Testis (tissue), 3 donors: ENCODE data around the gene ASCC1. TPM values are rescaled to one million over a fixed set of nuclear protein-coding genes. Genes with fewer than 3 reads are reported as not detected.

ENCODE experiments used
- DNase-seq: peaks from one replicate; pipeline ENCODE4 v3.0.0-alpha.2; 2019
- H3K27ac ChIP-seq, 2 donors: fragments of 200-600 bp; sonication (generic); one replicate each; pipeline ENCODE4 v1.5.1; 2019
- H3K27me3 ChIP-seq: fragments of 200-600 bp; sonication (generic); one replicate; pipeline ENCODE4 v1.5.1; 2019
- H3K36me3 ChIP-seq: fragments of 200-600 bp; sonication (generic); one replicate; pipeline ENCODE4 v1.5.1; 2017; ENCODE audit warnings: low read depth; ENCODE audit errors: missing control alignments
- H3K4me1 ChIP-seq: fragments of 200-600 bp; sonication (generic); one replicate; pipeline ENCODE4 v1.5.1; 2019
- H3K4me3 ChIP-seq, 2 donors: fragments of 200-600 bp; sonication (generic); one replicate each; pipeline ENCODE4 v1.5.1; 2017 to 2019
- H3K9me3 ChIP-seq: fragments of 200-600 bp; sonication (generic); one replicate; pipeline ENCODE4 v1.5.1; 2017
- CTCF ChIP-seq, 3 experiments: fragments of 450-650 bp in 2 of 3; fragments of 200-600 bp in 1 of 3; sonication (generic) in 1 of 3; IDR thresholded peaks; one replicate each; pipeline ENCODE4 v1.5.1; 2016 to 2019; ENCODE audit warnings: antibody characterized with exemption in 3 of 3, mild to moderate bottlenecking in 2 of 3, moderate library complexity in 1 of 3
- POLR2A ChIP-seq: fragments of 450-650 bp; IDR thresholded peaks from one replicate; pipeline ENCODE4 v1.6.1; 2017; ENCODE audit warnings: antibody characterized with exemption, mild to moderate bottlenecking, moderate library complexity
- WGBS, 2 donors: methylation state at CpG; one replicate each; pipeline ENCODE4 v1.1.5; 2018; 5-methylcytosine and 5-hydroxymethylcytosine counted together
- intact Hi-C: fragments of 100-400 bp; cut with DNase I; formaldehyde crosslinking; loops from one replicate; pipeline ENCODE4 v1.15.1; 2023; ENCODE audit warnings: low total_unique reads
- polyA plus RNA-seq: library from polyadenylated mRNA; stranded (reverse); fragments of 350-450 nt; fragmentation: Illumina TruSeq; extraction: RNeasy Lipid Tissue Mini Kit (QIAGEN cat#74804); gene quantifications from one replicate; pipeline ENCODE4 v1.2.3, GENCODE V29; 2014; ENCODE audit warnings: low read depth, low replicate concordance; ENCODE audit not compliant: insufficient read depth
- total RNA-seq, 2 donors: library from RNA; depleted of rRNA; stranded (reverse); fragments of >200 nt; gene quantifications; one replicate each; pipeline ENCODE4 v1.2.3, GENCODE V29; 2016

ASCC1 gene
- total and polyA plus RNA-seq, 3 donors from 2014 or later = 47.4 to 58.3 (median 48.8) TPM

- H3K27me3 ChIP-seq = no peaks in the 10 kb centered on the region
- WGBS, 2 donors = 50 to 52% methylated on average over 1 of the region's 1 CpG
- TF ChIP-seq POLR2A (no peak), CTCF (IDR thresholded peaks at IDR 0.05) (no peak)
- no peaks in the 10 kb centered on the region for H3K36me3 ChIP-seq
- H3K27ac ChIP-seq = peak overlapping the region; percentile 70 to 78
- intact Hi-C loops = no loop called here
- peaks cover 36% of the 10 kb centered on the region for H3K4me1 ChIP-seq
- DNase-seq = no peak
- H3K9me3 ChIP-seq = no peaks in the 10 kb centered on the region
- no peak overlapping the region for H3K4me3 ChIP-seq
Measured at GRCh38 chr10:72223743-72224101, 7.6 kb upstream of the ASCC1 start.

- H3K4me1 ChIP-seq = peaks cover 45% of the 10 kb centered on the region
- H3K27ac ChIP-seq = no peak overlapping the region
- intact Hi-C loops = no loop called here
Measured at GRCh38 chr10:72221278-72221677, 5.2 kb upstream of the ASCC1 start.

GRCh38 chr10:72220637-72221036, 4.6 kb upstream of the ASCC1 start:
- WGBS, 2 donors = 74 to 81% methylated on average over 8 of the region's 8 CpGs
- Histone ChIP-seq H3K4me1 (peaks cover 45% of the 10 kb centered on the region), H3K4me3 (no peak overlapping the region), H3K9me3 (no peaks in the 10 kb centered on the region), H3K27me3 (no peaks in the 10 kb centered on the region), H3K36me3 (no peaks in the 10 kb centered on the region), H3K27ac (no peak overlapping the region)
- no peak for DNase-seq
- TF ChIP-seq CTCF (IDR thresholded peaks at IDR 0.05) = no peak
- no peak for TF ChIP-seq POLR2A
- intact Hi-C loops = no loop called here

More at GRCh38 chr10:72221278-72221677, 5.2 kb upstream of the ASCC1 start:
- Histone ChIP-seq H3K27me3 (no peaks in the 10 kb centered on the region), H3K36me3 (no peaks in the 10 kb centered on the region), H3K4me3 (no peak overlapping the region), H3K9me3 (no peaks in the 10 kb centered on the region)
- TF ChIP-seq POLR2A = no peak
- no peak for TF ChIP-seq CTCF (IDR thresholded peaks at IDR 0.05)
- 80 to 94% methylated on average over 1 of the region's 1 CpG for WGBS, 2 donors
- DNase-seq = no peak

- H3K9me3 ChIP-seq = no peaks in the 10 kb centered on the region
- H3K4me1 ChIP-seq = peaks cover 54% of the 10 kb centered on the region
- no peak for DNase-seq
- TF ChIP-seq POLR2A = no peak
- no peak for TF ChIP-seq CTCF (IDR thresholded peaks at IDR 0.05)
- intact Hi-C loops = loop anchor here (10.0 kb wide), 1 partner anchor 165 kb away; no protein-coding TSS in a partner anchor
- no peak overlapping the region for H3K4me3 ChIP-seq
- H3K27me3 ChIP-seq = no peaks in the 10 kb centered on the region
- peak overlapping the region; percentile 50 to 80 for H3K27ac ChIP-seq
- 41 to 49% methylated on average over 6 of the region's 6 CpGs for WGBS, 2 donors
- H3K36me3 ChIP-seq = no peaks in the 10 kb centered on the region
Measured at GRCh38 chr10:72219235-72219814, 3.2 kb upstream of the ASCC1 start.

GRCh38 chr10:72218726-72219125, 2.6 kb upstream of the ASCC1 start:
- TF ChIP-seq CTCF (IDR thresholded peaks at IDR 0.05) = no peak
- TF ChIP-seq POLR2A = no peak
- WGBS, 2 donors = 19 to 25% methylated on average over 2 of the region's 2 CpGs
- no peak for DNase-seq
- intact Hi-C loops = loop anchor here (10.0 kb wide), 1 partner anchor 164 kb away; no protein-coding TSS in a partner anchor
- Histone ChIP-seq H3K4me3 (no peak overlapping the region), H3K36me3 (no peaks in the 10 kb centered on the region), H3K9me3 (no peaks in the 10 kb centered on the region), H3K4me1 (peaks cover 51% of the 10 kb centered on the region), H3K27ac (peak overlapping the region; percentile 50 to 80), H3K27me3 (no peaks in the 10 kb centered on the region)
